ENCODE data around the gene SNX8.
"Not testable (repeated sequence)": the region's sequence is repeated elsewhere in the genome, so short reads cannot be mapped to it uniquely, and the experiment has no call there.

Gene SNX8

DNA sequence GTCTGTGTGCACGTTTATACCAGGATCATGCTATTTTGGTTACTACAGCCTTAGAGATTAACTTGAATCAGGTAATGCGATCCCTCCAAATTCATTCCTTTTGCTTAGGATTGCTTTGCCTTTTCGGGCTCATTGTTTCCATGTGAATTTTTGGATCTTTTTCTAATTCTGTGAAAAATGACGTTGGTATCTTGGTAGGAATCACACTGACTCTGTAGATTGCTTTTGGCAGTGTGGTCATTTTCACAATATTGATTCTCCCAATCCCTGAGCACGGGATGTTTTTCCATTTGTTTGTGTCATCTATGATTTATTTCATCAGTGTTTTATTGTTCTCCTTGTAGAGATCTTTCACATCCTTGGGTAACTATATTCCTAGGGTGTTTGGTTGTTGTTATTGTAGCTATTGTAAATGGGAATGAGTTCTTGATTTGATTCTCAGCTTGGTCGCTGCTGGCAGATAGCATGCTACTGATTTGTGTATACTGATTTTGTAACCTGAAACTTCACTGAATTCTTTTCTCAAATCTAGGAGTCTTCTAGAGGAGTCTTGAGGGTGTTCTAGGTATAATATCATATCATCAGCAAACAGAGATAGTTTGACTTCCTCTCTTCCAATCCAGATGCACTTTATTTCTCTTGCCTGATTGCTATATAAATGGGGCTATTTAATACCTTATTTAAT, 18.2 kb downstream of the SNX8 start:
- in situ Hi-C loops (cut with MboI; ENCODE audit: low sequenced_read_pairs): no loop called here

DNA sequence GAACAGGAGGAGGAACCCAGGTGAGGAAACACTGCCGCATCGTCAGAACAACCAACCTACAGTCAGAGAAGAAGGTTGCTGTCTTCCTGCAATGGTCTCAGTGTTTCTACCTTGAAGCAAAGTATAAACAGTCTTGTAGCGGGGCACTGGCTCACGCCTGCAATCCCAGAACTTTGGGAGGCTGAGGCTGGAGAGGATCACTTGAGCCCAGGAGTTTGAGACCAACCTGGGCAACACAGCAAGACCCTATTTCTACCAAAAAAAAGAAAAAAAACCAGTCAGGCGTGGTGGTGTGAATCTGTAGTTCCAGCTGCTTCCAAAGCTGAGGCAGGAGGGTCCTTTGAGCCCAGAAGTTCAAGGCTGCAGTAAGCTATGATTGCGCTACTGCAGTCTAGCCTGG, 23.4 kb downstream of the SNX8 start:
- in situ Hi-C loops (cut with MboI; ENCODE audit: low sequenced_read_pairs): no loop called here

DNA sequence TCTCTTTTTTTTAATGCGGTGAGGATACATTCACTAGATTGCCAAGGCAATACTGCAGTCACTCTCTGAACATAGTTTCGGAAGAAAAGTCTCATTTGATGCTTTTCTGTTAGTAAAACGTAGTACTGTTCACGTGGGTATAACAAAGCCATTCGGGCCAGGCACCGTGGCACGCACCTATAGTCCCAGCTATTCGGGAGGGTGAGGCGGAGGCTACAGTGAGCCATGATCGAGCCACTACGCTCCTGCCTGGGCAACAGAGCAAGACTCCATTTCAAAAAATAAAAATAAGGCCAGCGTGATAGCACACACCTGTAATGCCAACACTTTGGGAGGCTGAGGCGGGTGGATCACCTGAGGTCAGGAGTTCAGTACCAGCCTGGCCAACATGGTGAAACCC, 24.6 kb downstream of the SNX8 start:
- in situ Hi-C loops (cut with MboI; ENCODE audit: low sequenced_read_pairs): no loop called here

DNA sequence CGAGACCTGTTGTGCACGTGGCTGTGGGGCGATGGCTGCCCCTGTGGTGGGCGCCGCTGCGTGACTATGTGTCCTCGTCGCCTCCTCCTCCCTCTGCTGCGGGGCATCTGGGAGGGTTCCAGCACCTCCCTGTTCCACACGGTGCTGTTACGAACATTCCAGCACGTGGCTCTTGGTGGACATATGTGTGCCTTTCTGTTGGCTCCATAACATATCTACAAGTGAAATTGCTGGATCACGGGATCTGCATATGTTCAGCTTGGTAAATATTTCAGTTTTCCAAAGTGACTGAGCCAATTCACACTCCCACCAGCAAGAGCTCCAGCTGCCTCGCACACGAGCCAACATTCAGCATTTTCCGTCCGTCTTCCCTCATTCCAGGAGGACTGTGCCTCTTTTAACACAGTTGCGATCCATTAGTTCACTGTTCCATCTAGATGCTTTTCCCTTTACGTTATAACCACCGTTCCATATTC, 25.1 kb downstream of the SNX8 start:
- in situ Hi-C loops (cut with MboI; ENCODE audit: low sequenced_read_pairs): no loop called here

GRCh38 chr7:2288503-2288902, 25.7 kb downstream of the SNX8 start:
- in situ Hi-C loops (cut with MboI; ENCODE audit: low sequenced_read_pairs): no loop called here

GRCh38 chr7:2287745-2288144, 26.5 kb downstream of the SNX8 start:
- in situ Hi-C loops (cut with MboI; ENCODE audit: low sequenced_read_pairs): no loop called here

DNA sequence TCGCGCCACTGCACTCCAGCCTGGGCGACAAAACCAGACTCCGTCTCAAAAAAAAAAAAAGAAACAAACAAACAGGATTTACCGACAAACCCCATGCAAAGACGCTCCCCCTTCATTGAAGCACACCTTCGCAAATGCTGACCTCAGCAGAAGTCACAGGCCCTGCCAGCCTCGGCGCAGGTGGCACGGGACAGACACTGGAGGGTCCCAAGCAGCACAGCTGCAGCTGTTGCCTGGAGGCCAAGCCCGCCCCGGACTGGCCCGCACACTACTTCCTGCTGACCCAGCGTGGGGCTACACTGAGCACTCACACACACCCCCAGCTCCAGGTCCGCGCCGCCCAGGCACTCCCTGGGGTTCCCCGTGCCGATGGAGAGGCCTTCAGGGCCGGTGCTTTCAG, 31.2 kb downstream of the SNX8 start:
- in situ Hi-C loops (cut with MboI; ENCODE audit: low sequenced_read_pairs): no loop called here

DNA sequence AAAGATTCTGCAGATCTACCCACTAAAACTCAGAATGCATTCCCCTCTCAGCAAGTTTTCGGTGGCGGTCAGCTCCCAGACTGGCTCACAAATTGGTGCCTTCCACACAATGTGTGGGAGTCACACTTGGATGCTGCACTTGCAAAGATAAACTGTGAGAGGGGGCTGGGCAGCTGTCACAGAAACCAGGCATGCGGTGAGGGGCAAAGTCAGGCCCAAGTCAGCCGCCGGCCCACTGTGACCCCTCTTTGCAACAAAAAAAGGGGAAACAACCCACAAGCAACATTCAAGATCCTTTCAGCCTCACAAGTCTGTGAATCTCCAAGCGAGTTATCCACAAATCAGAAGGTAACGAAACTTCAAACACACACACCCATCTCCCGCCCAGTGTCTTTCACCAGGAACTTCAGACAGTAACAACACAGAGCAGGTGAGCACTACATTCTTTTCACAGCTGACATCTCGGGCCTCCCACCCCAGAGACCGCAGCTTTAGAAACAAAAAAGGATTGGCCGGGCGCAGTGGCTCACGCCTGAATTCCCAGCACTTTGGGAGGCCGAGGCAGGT, 32.0 kb downstream of the SNX8 start:
- in situ Hi-C loops (cut with MboI; ENCODE audit: low sequenced_read_pairs): no loop called here

- in situ Hi-C loops (cut with MboI; ENCODE audit: low sequenced_read_pairs): no loop called here
These were observed 32.7 kb downstream of the SNX8 start for GRCh38 chr7:2281541-2281940.

DNA sequence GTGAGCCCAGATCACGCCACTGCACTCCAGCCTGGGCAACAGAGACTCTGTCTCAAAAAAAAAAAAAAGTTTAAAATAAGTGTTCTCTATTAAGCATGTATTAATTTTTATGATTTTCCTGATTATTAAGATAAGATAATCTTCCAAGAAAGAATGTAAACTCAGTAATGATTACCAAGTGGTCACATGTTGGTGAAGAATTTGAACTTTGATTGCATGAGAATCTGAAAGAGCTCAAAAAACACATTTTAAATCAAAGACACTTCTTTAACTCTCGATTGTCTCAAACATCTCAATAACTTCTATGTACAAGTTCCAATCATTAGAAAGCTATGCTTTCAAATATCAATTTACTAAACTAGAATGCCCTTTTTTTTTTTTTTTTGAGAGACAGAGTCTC, 33.8 kb downstream of the SNX8 start:
- in situ Hi-C loops (cut with MboI; ENCODE audit: low sequenced_read_pairs): no loop called here

DNA sequence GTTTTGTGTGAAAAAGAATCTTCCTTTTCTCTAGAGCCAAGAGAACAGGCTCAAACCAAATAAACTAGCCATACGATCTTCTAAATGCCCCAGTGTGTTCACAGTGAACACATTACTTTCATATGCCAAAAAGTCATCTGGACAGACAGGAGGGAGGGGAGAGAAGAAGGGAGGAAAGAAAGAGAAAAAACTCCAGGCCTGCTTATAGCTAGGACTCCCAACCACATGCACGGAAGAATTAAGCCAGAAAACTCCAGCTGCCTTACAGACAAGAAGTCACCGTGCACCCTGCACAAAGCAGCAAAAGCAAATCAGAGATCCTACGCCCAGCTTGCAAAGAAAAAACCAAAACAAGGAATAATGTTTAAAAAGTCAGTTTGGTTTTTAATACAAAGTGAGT, 34.3 kb downstream of the SNX8 start:
- in situ Hi-C loops (cut with MboI; ENCODE audit: low sequenced_read_pairs): no loop called here

DNA sequence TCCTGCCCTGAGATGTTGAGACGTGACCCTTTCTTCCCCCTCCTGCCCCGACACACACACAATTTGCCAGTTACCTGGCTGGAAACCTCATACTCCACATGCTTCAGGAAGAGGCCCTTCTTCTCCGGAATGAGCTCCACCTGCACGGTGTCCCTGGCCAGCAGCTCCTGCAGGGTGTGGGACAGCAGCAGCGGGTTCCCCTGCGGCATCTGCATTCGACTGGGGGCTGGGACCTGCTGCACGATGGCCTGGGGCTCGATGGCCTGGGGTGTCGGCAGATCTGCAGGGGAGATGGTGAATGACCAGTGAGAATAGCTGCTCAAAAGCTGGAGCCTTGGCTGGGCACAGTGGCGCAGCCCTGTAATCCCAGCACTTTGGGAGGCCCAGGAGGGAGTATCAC, 36.2 kb downstream of the SNX8 start:
- in situ Hi-C loops (cut with MboI; ENCODE audit: low sequenced_read_pairs): no loop called here

DNA sequence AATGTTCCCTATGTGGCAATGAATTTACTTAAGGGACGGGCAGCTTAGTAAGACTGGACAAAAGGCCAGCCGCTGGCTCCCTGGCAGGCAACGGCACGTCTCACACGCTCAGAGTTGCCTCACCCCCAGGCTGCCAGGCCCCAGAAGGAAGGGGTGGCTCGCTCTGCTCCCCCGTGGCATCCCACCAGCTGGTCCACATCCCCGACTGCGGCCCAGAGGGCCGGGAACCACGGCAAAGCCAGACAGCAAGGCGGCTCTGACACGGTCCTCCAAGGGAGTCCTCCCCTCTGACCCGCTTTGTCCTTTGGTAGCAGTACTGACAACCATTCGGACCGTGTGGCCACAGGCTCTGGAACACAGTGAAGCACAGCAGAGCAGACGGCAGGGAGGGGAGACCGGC, 38.1 kb downstream of the SNX8 start:
- in situ Hi-C loops (cut with MboI; ENCODE audit: low sequenced_read_pairs): no loop called here

- in situ Hi-C loops (cut with MboI; ENCODE audit: low sequenced_read_pairs): no loop called here
These were observed 39.1 kb downstream of the SNX8 start for GRCh38 chr7:2275101-2275500.

GRCh38 chr7:2274666-2275065, 39.6 kb downstream of the SNX8 start:
- in situ Hi-C loops (cut with MboI; ENCODE audit: low sequenced_read_pairs): no loop called here

DNA sequence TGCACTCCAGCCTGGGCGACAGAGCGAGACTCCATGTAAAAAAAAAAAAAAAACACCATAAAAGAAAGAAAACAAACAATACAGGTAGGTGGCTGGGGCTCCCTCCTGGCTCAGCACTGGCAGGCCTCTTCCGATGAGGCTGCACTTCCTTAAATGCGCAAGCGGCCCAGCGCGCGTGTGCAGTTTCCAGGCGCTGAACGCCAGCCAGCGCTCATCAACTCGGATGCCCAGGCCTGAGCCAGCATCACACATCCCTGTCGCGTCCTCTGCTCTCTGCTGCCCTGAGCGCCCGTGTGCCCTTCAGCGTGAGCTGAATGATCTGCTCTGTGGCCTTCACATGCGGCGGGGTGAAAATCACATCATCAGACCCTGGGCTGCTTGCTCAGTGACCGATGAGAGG, 40.4 kb downstream of the SNX8 start:
- in situ Hi-C loops (cut with MboI; ENCODE audit: low sequenced_read_pairs): no loop called here

- in situ Hi-C loops (cut with MboI; ENCODE audit: low sequenced_read_pairs): no loop called here
These were observed 42.2 kb downstream of the SNX8 start for GRCh38 chr7:2272031-2272430.

DNA sequence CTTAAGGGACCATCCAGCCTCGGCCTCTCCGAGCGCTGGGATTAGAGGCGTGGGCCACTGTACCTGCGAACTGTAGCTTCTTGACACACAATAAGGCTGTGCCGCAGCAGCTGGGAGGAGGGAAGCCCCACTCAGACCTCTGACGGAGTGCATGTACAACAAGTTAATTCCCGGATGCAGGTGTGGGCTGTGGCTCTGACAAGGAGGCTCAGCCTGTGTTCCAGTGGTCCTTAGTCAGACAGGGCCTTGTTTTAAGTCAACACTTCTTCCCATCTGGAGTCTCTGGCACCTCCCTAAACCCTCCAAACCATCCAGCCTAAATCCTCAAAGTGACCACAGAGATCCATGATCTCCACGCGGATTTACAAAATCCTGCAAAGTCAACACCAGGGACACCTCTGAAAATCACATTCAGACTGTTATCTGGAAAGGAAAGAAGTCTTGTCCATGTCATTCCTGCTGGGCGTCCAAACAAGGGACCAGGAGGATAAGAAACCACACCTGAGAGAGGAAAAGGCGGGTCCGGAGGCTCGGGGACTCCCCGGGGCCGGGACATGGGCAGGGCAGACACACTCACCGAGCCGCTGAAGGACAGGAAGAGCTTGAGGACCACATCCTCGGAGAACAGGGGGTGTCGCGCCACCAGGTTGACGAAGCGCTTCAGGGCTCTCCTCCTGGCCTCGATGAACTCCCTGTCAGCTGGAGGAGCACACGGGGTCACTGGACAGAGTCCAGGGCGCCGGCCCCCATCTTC, 42.8 kb downstream of the SNX8 start:
- in situ Hi-C loops (cut with MboI; ENCODE audit: low sequenced_read_pairs): no loop called here

DNA sequence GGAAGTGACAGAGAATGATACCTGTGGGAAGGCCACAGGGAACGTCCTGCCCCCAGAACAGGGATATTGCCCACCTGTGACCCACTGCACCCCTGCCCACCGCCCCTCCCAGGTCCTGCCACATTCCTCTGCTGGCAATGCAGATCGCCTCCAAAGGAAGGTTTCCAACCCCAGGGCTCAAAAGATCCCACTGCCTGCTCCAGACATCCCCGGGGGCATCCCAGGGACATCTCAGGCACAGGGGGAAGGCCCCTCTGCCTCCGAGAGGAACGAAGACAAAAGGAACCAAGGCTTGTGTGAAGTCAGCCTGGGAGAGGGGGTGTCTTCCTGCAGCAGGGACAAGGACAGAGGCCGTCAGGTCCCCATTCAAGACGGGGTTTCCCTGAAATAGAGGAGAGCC, 43.7 kb downstream of the SNX8 start:
- in situ Hi-C loops (cut with MboI; ENCODE audit: low sequenced_read_pairs): no loop called here

DNA sequence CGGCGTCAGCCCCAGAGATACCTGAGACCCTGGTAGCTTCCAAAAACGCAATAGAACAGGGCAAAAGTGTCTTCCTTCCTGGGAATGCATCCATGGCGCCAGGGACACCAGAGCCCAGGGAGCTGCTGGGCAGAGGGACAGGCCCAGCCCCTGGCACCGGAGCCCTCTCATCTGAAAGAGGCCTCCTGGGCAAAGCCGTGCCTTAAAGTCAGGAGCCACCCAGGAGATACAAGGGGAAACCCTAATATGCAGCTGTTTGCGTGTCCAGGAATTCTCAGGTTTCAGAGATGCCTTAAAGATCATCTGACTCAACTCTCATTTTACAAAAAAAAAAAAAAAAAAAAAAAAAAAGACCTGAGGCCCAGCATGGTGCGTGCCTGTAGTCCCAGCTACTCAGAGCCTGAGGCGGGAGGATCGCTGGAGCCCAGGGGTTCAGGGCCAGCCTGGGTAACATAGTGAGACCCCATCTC, 44.2 kb downstream of the SNX8 start:
- in situ Hi-C loops (cut with MboI; ENCODE audit: low sequenced_read_pairs): no loop called here

DNA sequence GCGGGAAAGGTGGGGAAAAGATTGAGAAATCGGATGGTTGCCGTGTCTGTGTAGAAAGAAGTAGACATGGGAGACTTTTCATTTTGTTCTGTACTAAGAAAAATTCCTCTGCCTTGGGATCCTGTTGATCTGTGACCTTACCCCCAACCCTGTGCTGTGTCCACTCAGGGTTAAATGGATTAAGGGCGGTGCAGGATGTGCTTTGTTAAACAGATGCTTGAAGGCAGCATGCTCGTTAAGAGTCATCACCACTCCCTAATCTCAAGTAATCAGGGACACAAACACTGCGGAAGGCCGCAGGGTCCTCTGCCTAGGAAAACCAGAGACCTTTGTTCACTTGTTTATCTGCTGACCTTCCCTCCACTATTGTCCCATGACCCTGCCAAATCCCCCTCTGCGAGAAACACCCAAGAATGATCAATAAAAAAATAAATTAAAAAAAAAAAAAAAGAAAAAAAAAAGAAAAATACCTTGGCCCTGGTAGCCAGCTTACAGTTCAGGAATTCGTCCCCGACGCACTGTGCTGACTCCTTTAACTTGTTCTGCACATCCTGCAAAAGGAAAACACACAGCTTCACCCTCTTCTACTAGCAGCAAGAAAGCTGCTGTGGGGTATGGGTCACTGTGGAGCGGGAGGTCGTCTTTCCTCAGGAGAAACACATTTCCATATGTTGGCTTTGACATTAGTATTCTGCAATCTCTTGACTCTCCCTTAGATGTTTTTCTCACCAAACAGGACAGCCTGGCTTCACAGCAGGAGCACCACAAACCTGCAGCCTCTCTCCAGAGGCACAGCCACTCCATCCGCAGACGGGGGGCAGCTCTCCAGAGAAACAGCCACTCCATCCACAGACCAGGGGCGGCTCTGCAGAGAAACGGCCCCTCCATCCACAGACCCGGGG, 44.9 kb downstream of the SNX8 start:
- in situ Hi-C loops (cut with MboI; ENCODE audit: low sequenced_read_pairs): not testable (repeated sequence)
